OCI-LY7 (cell line): ENCODE measurements around the gene GALNT2.

Experiments
- EZH2phosphoT487 ChIP-seq: fragments of 200-600 bp; sonication (generic); IDR thresholded peaks from 2 replicates; pipeline ENCODE4 v1.6.1; 2018; ENCODE audit warnings: low read depth, borderline replicate concordance, mild to moderate bottlenecking, mixed run types, antibody characterized with exemption, low read length, moderate library complexity, mixed read lengths
- TF ChIP-seq, protein P1 (sequence below): fragments of 200-600 bp; sonication (generic); conservative IDR thresholded peaks from 2 replicates; pipeline ENCODE4 v1.5.1; 2014; ENCODE audit warnings: mild to moderate bottlenecking, antibody characterized with exemption, low read length, moderate library complexity, mixed read lengths

GRCh38 chr1:230284891-230285290 is 217.9 kb downstream of the GALNT2 start:
- TF ChIP-seq, protein P1, sequence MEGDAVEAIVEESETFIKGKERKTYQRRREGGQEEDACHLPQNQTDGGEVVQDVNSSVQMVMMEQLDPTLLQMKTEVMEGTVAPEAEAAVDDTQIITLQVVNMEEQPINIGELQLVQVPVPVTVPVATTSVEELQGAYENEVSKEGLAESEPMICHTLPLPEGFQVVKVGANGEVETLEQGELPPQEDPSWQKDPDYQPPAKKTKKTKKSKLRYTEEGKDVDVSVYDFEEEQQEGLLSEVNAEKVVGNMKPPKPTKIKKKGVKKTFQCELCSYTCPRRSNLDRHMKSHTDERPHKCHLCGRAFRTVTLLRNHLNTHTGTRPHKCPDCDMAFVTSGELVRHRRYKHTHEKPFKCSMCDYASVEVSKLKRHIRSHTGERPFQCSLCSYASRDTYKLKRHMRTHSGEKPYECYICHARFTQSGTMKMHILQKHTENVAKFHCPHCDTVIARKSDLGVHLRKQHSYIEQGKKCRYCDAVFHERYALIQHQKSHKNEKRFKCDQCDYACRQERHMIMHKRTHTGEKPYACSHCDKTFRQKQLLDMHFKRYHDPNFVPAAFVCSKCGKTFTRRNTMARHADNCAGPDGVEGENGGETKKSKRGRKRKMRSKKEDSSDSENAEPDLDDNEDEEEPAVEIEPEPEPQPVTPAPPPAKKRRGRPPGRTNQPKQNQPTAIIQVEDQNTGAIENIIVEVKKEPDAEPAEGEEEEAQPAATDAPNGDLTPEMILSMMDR, result no peak
- TF ChIP-seq EZH2phosphoT487, result no peak
